Mucosa of rectum (tissue), 2 donors: ENCODE measurements around the gene TTC7B.

Experiments used
- H3K27ac ChIP-seq, 2 donors: one replicate each; pipeline ENCODE4 v1.7.0; 2013; ENCODE audit warnings: inconsistent platforms in 2 of 2, low read depth in 2 of 2, low read length in 2 of 2
- H3K27me3 ChIP-seq, 2 donors: one replicate each; pipeline ENCODE4 v1.7.0; 2013; ENCODE audit warnings: low read length in 2 of 2; ENCODE audit not compliant: control insufficient read depth in 2 of 2, insufficient read depth in 2 of 2
- H3K36me3 ChIP-seq, 2 donors: one replicate each; pipeline ENCODE4 v1.7.0; 2013; ENCODE audit warnings: low read length in 2 of 2; ENCODE audit not compliant: control insufficient read depth in 2 of 2, insufficient read depth in 2 of 2
- H3K4me1 ChIP-seq, 2 donors: one replicate each; pipeline ENCODE4 v1.7.0; 2013; ENCODE audit warnings: low read length in 2 of 2, mild to moderate bottlenecking in 1 of 2; ENCODE audit not compliant: control insufficient read depth in 2 of 2, insufficient read depth in 2 of 2
- H3K4me3 ChIP-seq, 2 donors: one replicate each; pipeline ENCODE4 v1.7.0; 2013; ENCODE audit warnings: low read length in 2 of 2
- H3K9ac ChIP-seq, 2 donors: one replicate each; pipeline ENCODE4 v1.7.0; 2013; ENCODE audit warnings: low read length in 2 of 2, low read depth in 1 of 2, mild to moderate bottlenecking in 1 of 2
- H3K9me3 ChIP-seq, 2 donors: one replicate each; pipeline ENCODE4 v1.7.0; 2013; ENCODE audit warnings: low read length in 2 of 2; ENCODE audit not compliant: control insufficient read depth in 2 of 2
- donor health status: healthy.
- donor health status: Normal muscosa, but diverticular disease.

TTC7B gene

GRCh38 chr14:90611936-90612335, 204.3 kb downstream of the TTC7B start:
- no peaks in the 10 kb centered on the region for H3K36me3 ChIP-seq
- no peak overlapping the region for H3K9ac ChIP-seq
- no peaks in the 10 kb centered on the region for H3K4me1 ChIP-seq
- H3K27me3 ChIP-seq: no peaks in the 10 kb centered on the region
- no peaks in the 10 kb centered on the region for H3K9me3 ChIP-seq
- no peak overlapping the region for H3K4me3 ChIP-seq
- no peak overlapping the region for H3K27ac ChIP-seq

GRCh38 chr14:90611501-90611900, 204.7 kb downstream of the TTC7B start:
- Histone ChIP-seq H3K27ac (no peak overlapping the region), H3K9me3 (no peaks in the 10 kb centered on the region), H3K4me1 (no peaks in the 10 kb centered on the region), H3K36me3 (no peaks in the 10 kb centered on the region), H3K9ac (no peak overlapping the region), H3K27me3 (no peaks in the 10 kb centered on the region), H3K4me3 (no peak overlapping the region)

- no peak overlapping the region for H3K9ac ChIP-seq
- no peaks in the 10 kb centered on the region for H3K9me3 ChIP-seq
- no peak overlapping the region for H3K4me3 ChIP-seq
- H3K36me3 ChIP-seq: no peaks in the 10 kb centered on the region
- no peak overlapping the region for H3K27ac ChIP-seq
- H3K4me1 ChIP-seq: no peaks in the 10 kb centered on the region
- no peaks in the 10 kb centered on the region for H3K27me3 ChIP-seq
These were observed 205.7 kb downstream of the TTC7B start for GRCh38 chr14:90610346-90611040.

- Histone ChIP-seq H3K36me3 (no peaks in the 10 kb centered on the region), H3K27me3 (no peaks in the 10 kb centered on the region), H3K4me1 (no peaks in the 10 kb centered on the region), H3K27ac (no peak overlapping the region), H3K9me3 (no peaks in the 10 kb centered on the region), H3K9ac (no peak overlapping the region), H3K4me3 (no peak overlapping the region)
These were observed 206.9 kb downstream of the TTC7B start for GRCh38 chr14:90609376-90609775.

- H3K9ac ChIP-seq: no peak overlapping the region
- H3K36me3 ChIP-seq: no peaks in the 10 kb centered on the region
- H3K27me3 ChIP-seq: no peaks in the 10 kb centered on the region
- no peaks in the 10 kb centered on the region for H3K4me1 ChIP-seq
- H3K4me3 ChIP-seq: no peak overlapping the region
- no peaks in the 10 kb centered on the region for H3K9me3 ChIP-seq
- H3K27ac ChIP-seq: no peak overlapping the region
These were observed 207.3 kb downstream of the TTC7B start for GRCh38 chr14:90608929-90609341.

- H3K9ac ChIP-seq: no peak overlapping the region
These were observed 207.9 kb downstream of the TTC7B start for GRCh38 chr14:90608281-90608680.

GRCh38 chr14:90607141-90607540, 209.1 kb downstream of the TTC7B start:
- no peak overlapping the region for H3K27ac ChIP-seq
- H3K9me3 ChIP-seq: no peaks in the 10 kb centered on the region
- no peak overlapping the region for H3K4me3 ChIP-seq
- H3K27me3 ChIP-seq: no peaks in the 10 kb centered on the region
- H3K36me3 ChIP-seq: no peaks in the 10 kb centered on the region
- no peaks in the 10 kb centered on the region for H3K4me1 ChIP-seq
- no peak overlapping the region for H3K9ac ChIP-seq

More at GRCh38 chr14:90608281-90608680, 207.9 kb downstream of the TTC7B start:
- H3K27me3 ChIP-seq: no peaks in the 10 kb centered on the region
- no peak overlapping the region for H3K4me3 ChIP-seq
- H3K9me3 ChIP-seq: no peaks in the 10 kb centered on the region
- no peak overlapping the region for H3K27ac ChIP-seq
- no peaks in the 10 kb centered on the region for H3K36me3 ChIP-seq
- H3K4me1 ChIP-seq: no peaks in the 10 kb centered on the region

- H3K9me3 ChIP-seq: no peaks in the 10 kb centered on the region
- no peak overlapping the region for H3K27ac ChIP-seq
- H3K4me1 ChIP-seq: no peaks in the 10 kb centered on the region
- H3K4me3 ChIP-seq: no peak overlapping the region
- no peak overlapping the region for H3K9ac ChIP-seq
- no peaks in the 10 kb centered on the region for H3K36me3 ChIP-seq
- H3K27me3 ChIP-seq: no peaks in the 10 kb centered on the region
These were observed 209.8 kb downstream of the TTC7B start for GRCh38 chr14:90606434-90606833.

- no peak overlapping the region for H3K9ac ChIP-seq
- H3K27ac ChIP-seq: no peak overlapping the region
- no peak overlapping the region for H3K4me3 ChIP-seq
- H3K9me3 ChIP-seq: no peaks in the 10 kb centered on the region
- H3K27me3 ChIP-seq: no peaks in the 10 kb centered on the region
- H3K4me1 ChIP-seq: no peaks in the 10 kb centered on the region
- no peaks in the 10 kb centered on the region for H3K36me3 ChIP-seq
These were observed 210.8 kb downstream of the TTC7B start for GRCh38 chr14:90605430-90605829.

GRCh38 chr14:90604356-90604755, 211.9 kb downstream of the TTC7B start:
- no peaks in the 10 kb centered on the region for H3K27me3 ChIP-seq
- no peaks in the 10 kb centered on the region for H3K9me3 ChIP-seq
- no peak overlapping the region for H3K27ac ChIP-seq
- H3K4me3 ChIP-seq: no peak overlapping the region
- no peaks in the 10 kb centered on the region for H3K36me3 ChIP-seq
- H3K4me1 ChIP-seq: no peaks in the 10 kb centered on the region
- H3K9ac ChIP-seq: no peak overlapping the region
